Nephron progenitor cell (in vitro differentiated cells): ENCODE results near the gene TBC1D22A.

Experiments used
- DNase-seq: peaks from one replicate; pipeline ENCODE4 v3.0.0; 2021
- H3K27ac Mint-ChIP-seq: 2 replicates; pipeline ENCODE4 v1.8.0; 2021; ENCODE audit warnings: mild to moderate bottlenecking, moderate library complexity, mixed read lengths
- H3K27me3 Mint-ChIP-seq: 2 replicates; pipeline ENCODE4 v1.8.0; 2021; ENCODE audit warnings: mild to moderate bottlenecking, low read depth, mixed read lengths; ENCODE audit not compliant: poor library complexity
- H3K36me3 Mint-ChIP-seq: 2 replicates; pipeline ENCODE4 v1.8.0; 2021; ENCODE audit warnings: low read depth, mixed read lengths
- H3K4me1 Mint-ChIP-seq: 2 replicates; pipeline ENCODE4 v1.8.0; 2021; ENCODE audit warnings: mixed read lengths
- H3K4me3 Mint-ChIP-seq: 2 replicates; pipeline ENCODE4 v1.8.0; 2021; ENCODE audit warnings: mild to moderate bottlenecking, moderate library complexity, mixed read lengths
- H3K9me3 Mint-ChIP-seq: 2 replicates; pipeline ENCODE4 v1.8.0; 2021; ENCODE audit warnings: mild to moderate bottlenecking, moderate library complexity, mixed read lengths
- CTCF ChIP-seq: fragments of 200-600 bp; sonication (generic); IDR thresholded peaks from 2 replicates; pipeline ENCODE4 v1.5.0; 2021; ENCODE audit warnings: antibody characterized with exemption

The TBC1D22A gene

GRCh38 chr22:47032956-47033647, 270.7 kb downstream of the TBC1D22A start:
- Mint-ChIP-seq H3K27me3 (peaks cover 4% of the 10 kb centered on the region), H3K9me3 (no peaks in the 10 kb centered on the region), H3K27ac (no peak overlapping the region), H3K36me3 (no peaks in the 10 kb centered on the region), H3K4me1 (peaks cover 56% of the 10 kb centered on the region), H3K4me3 (no peak overlapping the region)
- DNase-seq: peak; percentile 0
- TF ChIP-seq CTCF: no peak

GRCh38 chr22:47033648-47034000, 271.2 kb downstream of the TBC1D22A start:
- Mint-ChIP-seq H3K36me3 (no peaks in the 10 kb centered on the region), H3K27me3 (peaks cover 4% of the 10 kb centered on the region), H3K4me1 (peaks cover 58% of the 10 kb centered on the region), H3K27ac (no peak overlapping the region), H3K4me3 (no peak overlapping the region), H3K9me3 (no peaks in the 10 kb centered on the region)
- no peak for TF ChIP-seq CTCF
- no peak for DNase-seq

GRCh38 chr22:47034076-47034808, 271.8 kb downstream of the TBC1D22A start:
- TF ChIP-seq CTCF: no peak
- Mint-ChIP-seq H3K36me3 (peaks cover 4% of the 10 kb centered on the region), H3K27ac (peak overlapping the region; percentile 50), H3K27me3 (peaks cover 4% of the 10 kb centered on the region), H3K4me3 (no peak overlapping the region), H3K9me3 (no peaks in the 10 kb centered on the region), H3K4me1 (peaks cover 62% of the 10 kb centered on the region)
- peak; percentile 0 for DNase-seq

- no peaks in the 10 kb centered on the region for H3K9me3 Mint-ChIP-seq
- H3K4me3 Mint-ChIP-seq: no peak overlapping the region
- no peak for TF ChIP-seq CTCF
- no peak for DNase-seq
- peaks cover 9% of the 10 kb centered on the region for H3K36me3 Mint-ChIP-seq
- H3K27ac Mint-ChIP-seq: no peak overlapping the region
- H3K27me3 Mint-ChIP-seq: peaks cover 4% of the 10 kb centered on the region
- peaks cover 60% of the 10 kb centered on the region for H3K4me1 Mint-ChIP-seq
Observed at GRCh38 chr22:47034905-47035419, 272.5 kb downstream of the TBC1D22A start.

GRCh38 chr22:47035425-47035881, 273.0 kb downstream of the TBC1D22A start:
- Mint-ChIP-seq H3K36me3 (peaks cover 9% of the 10 kb centered on the region), H3K4me1 (peaks cover 55% of the 10 kb centered on the region), H3K27me3 (peaks cover 4% of the 10 kb centered on the region), H3K9me3 (no peaks in the 10 kb centered on the region), H3K4me3 (no peak overlapping the region), H3K27ac (no peak overlapping the region)
- TF ChIP-seq CTCF: no peak
- DNase-seq: no peak
